GM19463 (cell line): ENCODE results near the gene AP1S3.
A peak's percentile ranks its signal among the peaks of the same experiment; 100 is the strongest.
"Not testable (repeated sequence)": the region's sequence is repeated elsewhere in the genome, so short reads cannot be mapped to it uniquely, and the experiment has no call there.

ENCODE experiments used
- ATAC-seq: cut with Tn5 transposase; IDR thresholded peaks from one replicate; pipeline ENCODE4 v1.9.1; 2021; ENCODE audit warnings: mild to moderate bottlenecking, moderate library complexity; ENCODE audit not compliant: unreplicated experiment

Gene AP1S3

GRCh38 chr2:223811757-223812156 is 25.6 kb downstream of the AP1S3 start:
- ATAC-seq: no peak

DNA sequence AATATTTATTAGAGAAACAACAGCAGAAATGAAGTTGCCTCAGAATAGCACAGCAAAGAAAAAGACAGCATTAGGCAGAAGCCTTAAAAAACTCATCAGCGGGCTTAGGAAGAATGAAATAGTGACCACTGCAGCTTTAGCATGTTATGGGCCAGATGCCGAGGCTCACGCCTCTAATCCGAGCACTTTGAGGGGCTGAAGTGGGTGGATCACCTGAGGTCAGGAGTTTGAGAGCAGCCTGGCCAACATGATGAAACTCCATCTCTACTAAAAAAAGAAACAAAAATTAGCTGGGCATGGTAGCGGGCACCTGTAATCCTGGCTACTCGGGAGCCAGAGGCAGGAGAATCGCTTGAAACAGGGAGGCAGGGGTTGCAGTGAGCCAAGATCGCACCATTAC is 32.4 kb downstream of the AP1S3 start:
- no peak for ATAC-seq

DNA sequence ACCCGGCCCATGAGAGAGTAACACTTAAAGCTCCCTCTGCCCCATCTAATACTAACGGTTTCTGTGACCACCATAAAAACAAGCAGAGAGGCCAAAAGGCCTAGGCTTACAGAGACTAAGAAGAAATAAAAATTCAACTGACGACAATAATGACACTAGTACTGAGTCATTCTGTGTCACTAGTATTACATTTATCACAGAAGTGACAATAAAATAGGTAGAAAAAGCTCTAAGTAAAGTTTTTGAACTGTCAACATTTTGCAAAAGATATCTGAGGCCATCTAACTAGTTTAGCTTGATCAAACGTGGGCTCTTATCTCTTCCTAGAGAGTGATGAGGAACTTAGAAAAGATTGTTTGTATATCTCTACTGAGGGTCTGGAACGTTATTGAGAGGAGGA is 35.6 kb downstream of the AP1S3 start:
- ATAC-seq: no peak

- ATAC-seq: no peak
Measured at GRCh38 chr2:223800908-223801307, 36.5 kb downstream of the AP1S3 start.

- ATAC-seq: peak; percentile 99
Measured at GRCh38 chr2:223797811-223798721, 39.3 kb downstream of the AP1S3 start.

DNA sequence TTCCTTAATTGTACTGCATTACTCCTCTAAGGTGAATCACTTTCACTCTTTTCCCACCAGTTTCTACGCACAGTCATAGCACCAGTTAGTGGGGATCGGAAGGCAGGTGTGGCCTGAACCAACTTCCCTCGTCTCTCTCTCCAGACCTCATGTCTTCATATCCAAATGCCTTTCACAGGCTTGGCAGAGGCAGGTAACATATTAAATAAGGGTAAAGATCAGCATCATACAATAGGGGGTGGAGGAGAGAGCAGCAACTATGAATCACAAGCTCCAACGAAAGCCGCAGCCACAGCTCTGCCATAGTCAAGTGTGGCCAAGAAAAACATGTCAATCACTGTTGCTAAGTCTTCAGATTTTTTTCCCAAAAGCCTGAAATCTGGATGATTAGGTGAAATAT is 40.3 kb downstream of the AP1S3 start:
- ATAC-seq: no peak

DNA sequence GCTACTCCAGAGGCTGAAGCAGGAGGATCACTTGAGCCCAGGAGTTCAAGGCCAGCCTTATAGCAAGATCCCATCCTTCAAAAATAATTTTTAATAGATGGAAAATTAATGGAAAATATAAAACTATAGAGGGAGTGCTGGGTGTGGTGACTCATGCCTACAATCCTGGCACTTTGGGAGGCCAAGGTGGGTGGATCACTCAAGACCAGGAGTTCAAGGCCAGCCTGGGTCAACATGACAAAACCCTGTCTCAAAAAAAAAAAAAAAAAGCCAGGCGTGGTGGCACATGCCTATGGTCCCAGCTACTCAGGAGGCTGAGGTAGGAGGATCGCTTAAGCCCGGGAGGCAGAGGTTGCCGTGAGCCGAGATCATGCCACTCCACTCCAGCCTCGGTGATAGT is 48.0 kb downstream of the AP1S3 start:
- no peak for ATAC-seq

DNA sequence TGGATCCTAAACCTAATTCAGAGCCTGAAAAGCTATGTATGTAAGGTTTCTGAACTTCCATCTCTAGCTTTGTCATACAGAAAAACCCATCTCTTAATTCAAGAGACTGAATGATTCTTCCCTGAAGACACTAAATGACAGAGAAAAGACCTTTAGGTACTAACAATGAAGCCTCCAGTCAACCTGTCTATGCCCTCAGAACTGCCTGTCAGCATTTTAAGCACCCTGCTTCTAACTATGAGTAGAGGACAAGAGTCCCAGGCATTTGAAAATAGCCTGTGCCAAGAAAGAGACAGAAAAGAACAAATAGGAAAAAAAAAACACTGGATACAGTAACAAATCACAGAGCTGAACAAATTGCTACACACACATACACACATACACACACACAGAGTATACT is 48.6 kb downstream of the AP1S3 start:
- no peak for ATAC-seq

- not testable (repeated sequence) for ATAC-seq
Measured at GRCh38 chr2:223788106-223788505, 49.3 kb downstream of the AP1S3 start.

DNA sequence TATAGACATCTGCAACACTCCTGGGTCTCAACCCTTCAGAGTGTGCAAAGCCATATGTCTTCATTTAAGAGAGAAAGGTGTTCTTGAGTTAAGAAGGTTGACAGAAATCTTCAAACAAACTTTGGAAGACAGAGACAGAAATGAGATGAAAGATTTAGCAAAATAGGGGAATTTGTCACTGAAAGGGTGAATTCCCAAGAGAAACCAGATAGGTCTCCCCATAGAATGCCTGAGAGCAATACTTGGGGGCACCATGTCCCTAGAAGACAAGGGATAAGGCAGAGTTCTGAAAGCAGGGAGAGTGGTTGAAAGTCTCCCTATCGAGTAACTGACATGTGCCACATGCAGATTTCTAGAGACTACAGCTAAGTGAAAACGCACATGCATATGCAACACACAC is 50.0 kb downstream of the AP1S3 start:
- ATAC-seq: no peak

- ATAC-seq: no peak
Measured at GRCh38 chr2:223786943-223787342, 50.4 kb downstream of the AP1S3 start.

DNA sequence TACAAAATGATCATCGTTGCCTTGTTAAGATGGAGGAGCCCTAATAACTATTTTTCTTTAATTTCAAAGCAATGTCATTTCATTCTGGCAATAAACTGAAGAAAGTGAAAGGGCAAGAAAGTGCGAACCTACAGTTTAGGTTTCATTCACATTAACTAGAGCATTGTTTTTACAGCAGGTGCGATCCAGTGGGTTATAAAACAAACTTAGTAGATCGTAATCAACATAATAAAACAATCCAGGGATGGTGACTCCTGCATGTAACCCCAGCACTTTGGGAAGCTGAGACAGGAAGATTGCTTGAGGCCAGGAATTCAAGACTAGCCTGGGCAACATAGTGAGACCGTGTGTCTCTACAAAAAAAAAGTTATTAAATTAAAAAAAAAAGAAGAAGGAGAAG is 51.1 kb downstream of the AP1S3 start:
- ATAC-seq: no peak

GRCh38 chr2:223784221-223784772 is 53.1 kb downstream of the AP1S3 start:
- ATAC-seq: no peak

DNA sequence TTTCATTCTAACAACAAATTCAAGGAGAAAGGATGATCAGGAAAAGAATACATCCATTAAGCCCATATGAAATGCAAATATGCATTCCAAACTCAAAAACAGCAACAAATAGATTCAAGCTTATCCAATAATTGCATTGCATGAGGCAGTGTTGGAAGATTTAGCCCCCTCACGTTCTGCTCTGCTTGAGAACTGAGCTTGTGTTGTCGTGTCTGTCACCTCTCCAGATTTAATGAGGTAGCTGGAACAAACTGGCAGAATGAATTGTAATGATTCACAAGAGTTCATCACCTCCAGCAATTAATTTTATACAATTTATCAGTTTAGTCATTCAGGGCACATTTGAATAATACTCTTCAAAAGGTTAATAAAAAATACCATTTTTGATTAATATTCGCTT is 54.8 kb downstream of the AP1S3 start:
- ATAC-seq: no peak

DNA sequence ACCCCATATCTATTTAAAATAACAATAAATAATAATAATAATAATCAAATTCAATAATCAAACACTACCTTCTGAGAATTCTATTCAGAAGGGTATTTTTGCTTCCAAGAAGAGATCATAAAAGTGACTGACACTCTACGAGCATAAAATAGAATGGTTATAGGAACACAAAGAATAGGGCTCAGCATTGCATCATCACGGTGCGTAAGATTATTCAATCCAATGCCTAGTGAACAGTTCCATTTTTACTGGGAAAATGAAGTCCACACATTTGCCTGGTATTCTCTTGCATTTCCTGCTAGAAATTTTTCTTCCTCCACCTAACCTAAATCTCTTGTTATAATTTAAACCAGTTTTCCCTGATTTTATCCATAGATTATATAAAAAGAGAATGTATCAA is 55.8 kb downstream of the AP1S3 start:
- no peak for ATAC-seq

- peak; percentile 56 for ATAC-seq
Measured at GRCh38 chr2:223779877-223780276, 57.5 kb downstream of the AP1S3 start.

- no peak for ATAC-seq
Measured at GRCh38 chr2:223774193-223774592, 63.2 kb downstream of the AP1S3 start.

- ATAC-seq: no peak
Measured at GRCh38 chr2:223772363-223772762, 65.0 kb downstream of the AP1S3 start.

DNA sequence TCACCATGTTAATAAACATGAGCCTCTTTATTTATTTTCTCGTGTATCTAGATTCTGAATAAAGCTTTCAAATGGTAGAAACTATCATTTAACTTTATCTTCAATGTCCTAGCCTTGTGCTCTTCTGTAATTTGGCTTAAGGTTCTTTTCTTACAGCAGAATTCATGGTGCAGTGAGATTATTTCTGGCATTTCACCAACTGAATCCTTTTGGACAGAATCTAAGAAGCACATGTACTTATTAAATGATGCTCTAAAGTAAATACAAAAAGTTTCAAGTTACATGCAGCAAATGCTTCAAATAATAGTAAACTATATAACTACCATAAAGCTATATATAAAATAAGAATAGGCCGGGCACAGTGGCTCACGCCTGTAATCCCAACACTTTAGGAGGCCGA is 65.9 kb downstream of the AP1S3 start:
- no peak for ATAC-seq

DNA sequence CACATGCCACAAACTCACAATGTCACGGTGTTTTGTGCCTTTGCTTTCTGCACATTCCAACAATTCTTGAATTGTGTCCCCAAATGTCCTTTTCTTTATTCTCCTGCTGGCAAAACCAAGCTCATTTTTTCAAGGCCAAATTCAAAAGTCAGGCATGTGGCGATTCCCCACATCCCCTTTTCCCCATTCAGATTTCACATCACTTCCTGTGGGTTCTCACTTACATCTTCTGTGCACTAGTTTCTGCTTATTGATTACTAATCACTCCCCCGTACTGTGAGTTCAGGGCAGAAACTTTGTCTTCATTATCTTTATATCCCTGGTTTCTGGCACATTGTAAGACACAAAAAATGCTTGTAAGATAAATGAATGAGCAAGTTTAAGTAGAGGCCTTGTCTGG is 69.2 kb downstream of the AP1S3 start:
- ATAC-seq: no peak

DNA sequence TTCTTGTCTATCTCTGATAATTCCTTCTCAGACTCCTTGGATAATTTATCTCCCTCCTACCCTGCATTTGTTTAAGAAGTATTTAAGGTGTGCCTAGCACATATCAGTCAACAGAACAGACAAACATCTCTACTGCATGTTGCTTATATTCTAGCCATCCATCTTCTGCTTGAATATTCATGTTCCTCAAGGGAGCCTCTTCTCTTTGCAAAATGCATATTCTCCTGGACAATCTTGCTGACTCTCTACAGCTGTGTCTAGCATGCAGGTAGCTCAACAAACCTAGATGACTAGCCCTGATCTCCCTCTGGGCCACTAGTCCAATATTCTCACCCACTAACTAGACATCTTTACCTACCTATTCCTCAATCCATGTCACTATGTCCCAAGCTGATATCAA is 70.0 kb downstream of the AP1S3 start:
- ATAC-seq: no peak

DNA sequence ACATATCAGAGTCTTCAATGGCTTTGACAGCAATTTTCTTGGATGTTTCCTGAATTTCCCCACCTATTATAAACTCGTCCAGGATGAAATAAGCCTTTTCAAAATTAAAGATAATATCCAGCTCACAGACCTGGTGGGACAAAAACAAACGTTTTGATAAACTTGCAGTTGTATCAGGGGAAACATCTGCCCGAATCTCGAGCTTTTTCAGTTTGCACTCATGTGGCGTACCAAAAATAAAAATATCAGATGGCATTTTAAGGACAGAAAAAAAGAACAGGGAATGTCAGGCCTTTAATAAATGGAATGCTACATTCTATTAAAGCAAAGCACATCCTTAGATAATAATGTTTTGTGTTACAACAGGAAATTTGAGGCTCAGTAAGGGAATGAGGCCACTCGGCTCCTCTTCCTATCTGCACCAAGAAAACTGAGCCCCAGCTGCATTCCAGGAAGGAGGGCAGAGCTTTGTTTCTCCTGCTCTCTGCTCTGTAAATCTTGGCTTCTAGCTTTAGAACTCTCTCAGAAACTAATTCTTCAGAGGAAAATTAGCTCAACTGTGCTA is 72.1 kb downstream of the AP1S3 start:
- ATAC-seq: no peak
